Fibroblast of the conjunctiva (primary cell): ENCODE data around the gene CCDC59.
A peak's percentile ranks its signal among the peaks of the same experiment; 100 is the strongest.
"Not testable (repeated sequence)": the region's sequence is repeated elsewhere in the genome, so short reads cannot be mapped to it uniquely, and the experiment has no call there.

Experiments used
- DNase-seq: peaks from one replicate; pipeline ENCODE4 v3.0.0-alpha.2; 2010; ENCODE audit warnings: low read depth

Gene CCDC59, protein sequence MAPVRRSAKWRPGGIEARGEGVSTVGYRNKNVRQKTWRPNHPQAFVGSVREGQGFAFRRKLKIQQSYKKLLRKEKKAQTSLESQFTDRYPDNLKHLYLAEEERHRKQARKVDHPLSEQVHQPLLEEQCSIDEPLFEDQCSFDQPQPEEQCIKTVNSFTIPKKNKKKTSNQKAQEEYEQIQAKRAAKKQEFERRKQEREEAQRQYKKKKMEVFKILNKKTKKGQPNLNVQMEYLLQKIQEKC

DNA sequence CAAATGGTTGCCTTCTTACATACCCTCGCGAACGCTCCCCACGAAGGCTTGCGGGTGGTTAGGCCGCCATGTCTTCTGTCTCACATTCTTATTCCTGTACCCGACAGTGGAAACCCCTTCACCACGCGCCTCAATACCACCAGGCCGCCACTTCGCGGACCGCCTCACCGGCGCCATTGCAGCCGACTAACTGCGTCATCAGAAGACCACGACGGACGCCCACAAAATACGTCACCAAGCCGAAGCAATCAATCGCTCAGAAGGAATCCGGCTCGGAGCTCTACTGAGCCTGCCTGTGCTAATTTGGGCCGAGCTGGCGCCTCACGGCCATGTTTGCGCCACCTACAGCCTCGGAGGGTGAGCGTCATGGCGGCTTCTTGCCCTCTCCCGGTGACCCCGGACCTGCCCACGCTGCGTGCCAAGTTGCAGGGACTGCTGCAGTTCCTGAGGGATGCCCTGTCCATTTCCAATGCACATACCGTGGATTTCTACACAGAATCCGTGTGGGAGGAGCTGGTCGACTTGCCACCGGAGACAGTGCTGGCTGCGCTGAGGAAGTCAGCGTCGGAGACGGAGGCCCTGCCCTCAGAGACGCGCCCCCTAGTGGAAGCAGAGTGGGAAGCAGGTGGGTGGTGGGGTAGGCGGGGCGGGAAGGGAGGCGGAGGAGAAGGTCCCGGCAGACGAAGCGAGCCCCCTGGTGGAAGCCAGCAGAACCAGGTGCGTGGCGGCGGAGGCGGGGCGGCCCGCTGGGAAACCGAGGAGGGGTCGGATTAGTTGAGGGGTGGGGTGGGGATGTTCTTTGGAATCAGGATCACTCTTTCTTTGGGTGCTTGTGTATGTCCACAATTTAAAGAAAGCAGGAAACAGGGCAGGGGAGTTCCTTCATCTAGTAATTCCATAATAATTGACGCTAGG lies at the start of gene CCDC59, which contains the start of gene METTL25:
Gene CCDC59, minus strand, starts transcription at position 188 of the 915 bp plus-strand sequence. Its CDS starts 11 bp downstream, at position 177.
Gene METTL25, plus strand, starts transcription at position 330 of the 915 bp plus-strand sequence. Its CDS starts 37 bp downstream, at position 367.
- DNase-seq, result peak; percentile 97

DNA sequence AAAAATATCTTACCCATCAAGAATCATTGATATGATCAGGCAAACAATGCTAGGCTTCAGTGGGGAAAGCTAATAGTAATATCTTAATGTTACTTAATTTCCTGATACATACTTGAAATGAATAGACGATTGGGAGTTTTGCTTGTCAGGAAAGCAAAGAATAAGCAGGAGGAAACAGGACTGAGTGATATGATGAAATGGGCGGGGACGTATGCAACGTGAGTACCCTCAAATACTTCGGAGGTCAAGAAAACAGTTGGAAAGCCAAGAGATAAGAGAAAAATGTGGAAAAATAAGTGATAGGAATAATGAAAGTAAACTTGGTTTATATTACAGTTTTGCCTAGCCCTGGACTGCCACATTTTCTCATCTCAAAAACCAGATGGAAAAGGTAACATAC lies 49.3 kb upstream of the CCDC59 start:
- DNase-seq, result no peak

- no peak for DNase-seq
These were observed 48.5 kb upstream of the CCDC59 start for GRCh38 chr12:82406651-82407050.

DNA sequence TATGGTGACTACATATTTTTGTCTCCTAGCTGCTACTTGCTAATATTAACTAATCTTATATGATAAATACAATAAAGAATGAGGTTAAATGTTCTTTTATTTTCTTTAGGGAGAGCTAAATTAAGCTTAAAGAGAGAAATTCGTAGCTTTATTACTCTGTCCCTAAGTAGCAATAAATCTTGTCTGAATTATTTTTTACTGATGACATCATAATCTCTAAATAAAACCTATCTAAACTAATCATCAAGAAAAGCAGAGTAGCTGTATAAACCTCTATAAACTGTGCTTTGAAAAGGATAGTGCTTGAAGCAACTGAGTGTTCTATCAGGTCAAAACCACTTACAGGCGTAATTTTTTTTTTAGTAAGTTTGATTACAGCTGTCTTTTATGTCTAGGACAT lies 42.6 kb upstream of the CCDC59 start:
- DNase-seq, result no peak

DNA sequence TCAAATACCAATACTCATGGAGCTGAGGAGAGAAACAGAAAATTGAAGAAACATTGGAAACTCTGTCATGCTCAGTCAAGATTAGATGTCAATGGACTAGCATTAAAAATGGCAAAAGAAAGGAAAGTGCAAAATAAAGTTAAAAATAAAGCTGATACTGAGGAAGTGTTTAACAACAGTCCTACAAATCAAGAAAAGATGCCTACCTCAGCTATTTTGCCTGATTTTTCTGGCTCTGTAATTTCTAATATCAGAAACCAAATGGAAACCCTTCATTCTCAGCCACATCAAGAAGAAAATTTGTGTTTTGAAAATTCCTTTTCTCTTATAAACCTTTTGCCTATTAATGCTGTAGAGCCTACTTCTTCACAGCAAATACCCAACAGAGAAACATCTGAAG lies 40.7 kb upstream of the CCDC59 start:
- no peak for DNase-seq

- DNase-seq, result peak; percentile 17
These were observed 25.9 kb upstream of the CCDC59 start for GRCh38 chr12:82383930-82384552.

DNA sequence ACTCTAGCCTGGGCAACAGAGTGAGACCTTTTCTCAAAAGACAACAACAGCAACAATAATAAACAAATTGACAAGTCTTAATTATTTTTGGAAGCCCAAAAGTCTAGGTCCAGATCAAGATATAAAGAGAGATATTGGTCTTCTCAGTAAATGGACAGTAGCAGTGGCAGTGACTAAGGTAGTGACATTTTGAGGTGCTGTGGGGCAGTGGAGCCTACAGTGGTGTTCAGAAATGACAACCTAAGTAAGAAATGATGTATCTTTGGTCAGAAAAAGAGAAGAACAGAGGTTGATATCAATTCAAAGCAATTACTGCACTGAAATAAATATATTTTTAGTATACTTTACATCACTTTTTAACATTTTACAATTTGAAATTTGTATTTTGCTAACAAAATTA lies 20.8 kb upstream of the CCDC59 start:
- no peak for DNase-seq

DNA sequence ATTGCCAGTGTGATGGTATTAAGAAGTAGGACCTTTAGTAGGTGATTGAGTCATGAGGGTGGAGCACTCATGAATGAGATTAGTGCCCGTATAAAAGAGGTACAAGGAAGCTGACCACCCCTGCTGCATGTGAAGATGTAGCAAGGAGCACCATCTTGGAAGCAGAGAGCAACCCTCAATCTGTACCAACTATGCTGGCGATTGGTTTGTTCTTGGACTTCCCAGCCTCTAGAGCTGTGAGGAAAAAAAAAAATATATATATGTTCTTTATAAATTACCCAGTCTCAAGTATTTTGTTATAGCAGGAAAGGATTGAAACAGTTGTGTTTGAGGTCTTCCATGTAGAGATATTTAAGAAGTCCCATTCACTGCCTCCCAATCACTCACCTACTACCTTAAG lies 17.0 kb upstream of the CCDC59 start:
- no peak for DNase-seq

- peak; percentile 8 for DNase-seq
These were observed 8.0 kb upstream of the CCDC59 start for GRCh38 chr12:82366197-82366596.

DNA sequence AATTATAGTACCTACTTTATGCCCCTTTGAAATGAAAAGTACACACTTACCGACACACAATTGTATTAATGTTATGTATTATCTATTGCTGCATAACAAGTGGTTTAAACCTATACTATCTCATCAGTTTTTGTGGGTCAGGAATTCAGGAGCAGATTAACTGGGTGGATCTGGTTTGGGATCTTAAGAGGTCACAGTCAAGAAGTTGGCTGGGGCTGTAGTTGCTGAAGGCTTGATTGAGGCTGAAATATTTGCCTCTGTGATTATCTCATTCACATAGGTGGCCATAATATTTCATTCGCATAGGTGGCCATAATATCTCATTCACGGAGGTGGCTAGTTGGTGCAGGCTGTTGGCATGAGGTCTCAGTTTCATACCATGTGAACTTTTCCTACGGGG lies 5.8 kb upstream of the CCDC59 start:
- DNase-seq, result no peak

- no peak for DNase-seq
These were observed 3.3 kb upstream of the CCDC59 start for GRCh38 chr12:82361461-82361915.

- not testable (repeated sequence) for DNase-seq
These were observed 2.6 kb upstream of the CCDC59 start for GRCh38 chr12:82360834-82361233.

GRCh38 chr12:82359115-82359478 lies 910 bp upstream of the CCDC59 start:
- DNase-seq, result no peak

- DNase-seq, result no peak
These were observed 365 bp downstream of the CCDC59 start for GRCh38 chr12:82357845-82358199.

- no peak for DNase-seq
These were observed 847 bp downstream of the CCDC59 start for GRCh38 chr12:82357340-82357739.

DNA sequence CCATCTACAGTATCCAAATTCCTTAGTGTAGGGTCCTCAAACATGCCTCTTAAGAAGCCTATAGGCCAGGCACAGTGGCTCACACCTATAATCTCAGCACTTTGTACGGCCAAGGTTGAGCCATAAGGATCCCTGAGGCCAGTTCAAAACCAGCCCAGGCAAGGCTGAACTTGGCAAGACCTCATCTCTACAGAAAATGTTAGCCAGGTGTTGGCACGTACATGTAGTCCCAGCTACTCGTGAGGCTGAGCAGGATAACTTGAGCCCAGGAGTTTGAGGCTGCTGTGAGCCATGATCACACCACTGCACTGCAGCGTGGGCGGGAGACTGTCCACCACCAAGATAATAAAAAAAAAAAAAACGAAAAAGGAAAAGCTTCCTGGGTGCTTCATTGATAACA lies 6.8 kb downstream of the CCDC59 start:
- no peak for DNase-seq

DNA sequence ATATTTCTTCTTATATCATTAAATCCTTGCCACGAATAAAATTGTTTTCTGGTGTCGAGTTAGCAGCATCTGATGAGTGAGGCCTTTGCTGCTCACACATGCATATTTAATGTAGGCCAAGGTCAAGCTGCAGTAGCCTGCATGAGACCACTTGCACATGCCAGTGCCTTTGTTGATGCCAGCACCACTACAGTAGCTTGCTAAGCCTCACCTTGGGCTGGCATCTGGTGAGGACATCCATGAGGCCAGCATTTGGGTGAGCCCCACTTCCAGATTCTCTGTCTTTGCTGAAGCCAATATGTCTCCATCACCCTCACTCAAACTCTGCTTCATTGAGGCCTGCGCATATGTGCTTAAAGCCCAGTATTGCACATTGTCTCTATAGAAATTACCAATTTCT lies 8.0 kb downstream of the CCDC59 start:
- DNase-seq, result no peak

DNA sequence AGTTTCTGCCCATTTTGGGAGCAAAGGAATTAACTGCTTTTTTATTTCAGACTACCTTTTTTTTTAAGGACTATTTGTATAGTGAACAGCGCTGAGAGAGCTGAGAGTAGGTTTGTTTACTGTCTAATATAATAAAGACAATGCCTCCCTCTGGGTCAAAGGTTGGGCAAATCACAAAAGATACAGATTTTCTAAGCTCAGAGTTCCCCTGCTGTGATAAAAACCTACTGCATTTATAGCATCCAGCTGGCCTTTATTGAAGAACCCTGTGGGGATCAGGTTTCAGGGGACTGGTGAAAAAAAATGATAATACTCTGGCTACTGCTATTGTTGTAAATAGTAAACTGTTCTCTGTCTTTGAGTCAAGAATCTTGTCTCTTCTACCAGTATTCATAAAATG lies 28.7 kb downstream of the CCDC59 start:
- no peak for DNase-seq

GRCh38 chr12:82327861-82328260 lies 30.3 kb downstream of the CCDC59 start:
- no peak for DNase-seq

- peak; percentile 8 for DNase-seq
These were observed 31.2 kb downstream of the CCDC59 start for GRCh38 chr12:82326905-82327503.

GRCh38 chr12:82325540-82326336 lies 32.4 kb downstream of the CCDC59 start:
- DNase-seq, result no peak

DNA sequence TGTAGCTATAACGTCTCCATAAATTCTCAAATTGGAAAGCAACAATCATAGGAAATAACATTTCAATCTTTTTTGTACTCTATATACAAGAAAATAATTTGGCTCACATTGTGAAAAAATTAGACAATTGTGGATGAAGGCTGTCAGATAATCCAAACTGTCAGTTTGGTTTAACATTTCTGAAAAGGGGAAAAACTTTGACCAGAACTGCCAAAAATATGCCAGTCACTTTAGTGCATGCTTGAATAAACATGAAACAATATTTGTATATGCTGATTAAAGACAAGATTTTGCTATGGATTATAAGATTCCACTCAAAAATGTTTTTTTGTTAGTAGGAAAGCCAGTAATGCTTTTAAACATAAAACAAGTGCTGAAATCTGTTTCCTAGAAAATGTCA lies 38.9 kb downstream of the CCDC59 start:
- DNase-seq, result no peak
